Measurements from ENCODE around the gene FAM222A.

GRCh38 chr12:109675411-109675810 is 38.2 kb upstream of the FAM222A start:
- TF ChIP-seq ZNF8 (CRISPR knock-in tag; IDR thresholded peaks at IDR 0.05) (no peak), PPARA (CRISPR knock-in tag; IDR thresholded peaks at IDR 0.05; ENCODE audit: borderline replicate concordance) (no peak), PATZ1 (CRISPR knock-in tag; IDR thresholded peaks at IDR 0.05; ENCODE audit: borderline replicate concordance) (no peak), ZNF565 (CRISPR knock-in tag; conservative IDR thresholded peaks at IDR 0.05; ENCODE audit: low read depth) (no peak), ZFP30 (CRISPR knock-in tag; IDR thresholded peaks at IDR 0.05) (no peak), TOX (CRISPR knock-in tag; IDR thresholded peaks at IDR 0.05; ENCODE audit: borderline replicate concordance) (no peak), ARNTL (CRISPR knock-in tag; IDR thresholded peaks at IDR 0.05; ENCODE audit: borderline replicate concordance, low read depth) (no peak), BACH2 (CRISPR knock-in tag; IDR thresholded peaks at IDR 0.05; ENCODE audit: borderline replicate concordance) (no peak), CREB5 (CRISPR knock-in tag; IDR thresholded peaks at IDR 0.05; ENCODE audit: low read depth) (no peak)

Data from SK-N-SH treated with all-trans-retinoic acid at 6 μM for 48 hours (cell line).